WTC11 (cell line): ENCODE data around the gene DDOST. TPM values are rescaled to one million over a fixed set of nuclear protein-coding genes. Genes with fewer than 3 reads are reported as not detected.
"Not testable (repeated sequence)": the region's sequence is repeated elsewhere in the genome, so short reads cannot be mapped to it uniquely, and the experiment has no call there.

Experiments used
- ATAC-seq: fragments of 200-7000 bp; cut with Tn5 transposase; 2 replicates; pipeline ENCODE4 v1.10.0; 2021; ENCODE audit warnings: mild to moderate bottlenecking, moderate library complexity
- CTCF ChIA-PET: fragments of 300-600 bp; sonication (Branson Sonifier 250); formaldehyde crosslinking; loops from one replicate; lab custom pipeline; 2021; ENCODE audit warnings: antibody characterized with exemption; lab: Charles Lee
- POLR2A ChIA-PET: fragments of 350-600 bp; sonication (Branson Sonifier 250); formaldehyde crosslinking; loops from one replicate; lab custom pipeline; 2021; ENCODE audit warnings: antibody characterized with exemption; lab: Charles Lee
- DNase-seq: peaks from one replicate; pipeline ENCODE4 v3.0.0; 2021; ENCODE audit warnings: low spot score
- H3K27ac Mint-ChIP-seq: 2 replicates; pipeline ENCODE4 v1.8.0; 2021; ENCODE audit warnings: mixed read lengths
- H3K27me3 Mint-ChIP-seq: 2 replicates; pipeline ENCODE4 v1.8.0; 2021; ENCODE audit warnings: low read depth, mild to moderate bottlenecking, moderate library complexity, mixed read lengths
- H3K36me3 Mint-ChIP-seq: 2 replicates; pipeline ENCODE4 v1.8.0; 2021; ENCODE audit warnings: mixed read lengths
- H3K4me1 Mint-ChIP-seq: 2 replicates; pipeline ENCODE4 v1.8.0; 2022; ENCODE audit warnings: mixed read lengths
- H3K4me3 Mint-ChIP-seq: 2 replicates; pipeline ENCODE4 v1.8.0; 2021; ENCODE audit warnings: mild to moderate bottlenecking, moderate library complexity, mixed read lengths
- H3K9me3 Mint-ChIP-seq: 2 replicates; pipeline ENCODE4 v1.8.0; 2021; ENCODE audit warnings: mixed read lengths
- FOXJ3 ChIP-seq: sonication (generic); formaldehyde crosslinking; IDR thresholded peaks from 2 replicates; pipeline ENCODE4 v1.9.0; 2021; ENCODE audit warnings: missing genetic modification reagents, mild to moderate bottlenecking, borderline replicate concordance
- NFYB ChIP-seq: sonication (generic); formaldehyde crosslinking; conservative IDR thresholded peaks from 2 replicates; pipeline ENCODE4 v1.8.0; 2022; ENCODE audit warnings: low read depth, missing genetic modification reagents
- OVOL2 ChIP-seq: fragments of 250-450 bp; sonication (Bioruptor Pico); IDR thresholded peaks from 2 replicates; pipeline ENCODE4 v1.9.0; 2021; ENCODE audit warnings: mild to moderate bottlenecking, borderline replicate concordance
- PRRX2 ChIP-seq: fragments of 250-450 bp; sonication (Bioruptor Pico); IDR thresholded peaks from 2 replicates; pipeline ENCODE4 v1.8.0; 2021; ENCODE audit warnings: mild to moderate bottlenecking
- RORB ChIP-seq: fragments of 250-450 bp; sonication (Bioruptor Pico); IDR thresholded peaks from 2 replicates; pipeline ENCODE4 v1.9.0; 2021; ENCODE audit warnings: mild to moderate bottlenecking
- TCF7 ChIP-seq: sonication (generic); formaldehyde crosslinking; IDR thresholded peaks from 2 replicates; pipeline ENCODE4 v1.8.0; 2022; ENCODE audit warnings: mild to moderate bottlenecking, low read depth, missing genetic modification reagents, moderate library complexity
- TP53 ChIP-seq: sonication (generic); formaldehyde crosslinking; IDR thresholded peaks from 2 replicates; pipeline ENCODE4 v1.8.1; 2023; ENCODE audit warnings: mild to moderate bottlenecking, missing genetic modification reagents
- ZBTB21 ChIP-seq: sonication (generic); formaldehyde crosslinking; IDR thresholded peaks from 2 replicates; pipeline ENCODE4 v1.8.1; 2023; ENCODE audit warnings: mild to moderate bottlenecking, missing genetic modification reagents, borderline replicate concordance
- ZNF138 ChIP-seq: sonication (generic); formaldehyde crosslinking; conservative IDR thresholded peaks from 2 replicates; pipeline ENCODE4 v1.8.1; 2022; ENCODE audit warnings: mild to moderate bottlenecking, moderate library complexity, missing genetic modification reagents
- ZNF423 ChIP-seq: fragments of 250-450 bp; sonication (Bioruptor Pico); IDR thresholded peaks from 2 replicates; pipeline ENCODE4 v2.1.2; 2022; ENCODE audit warnings: mild to moderate bottlenecking, moderate library complexity
- ZNF671 ChIP-seq: fragments of 250-450 bp; sonication (Bioruptor Pico); IDR thresholded peaks from 2 replicates; pipeline ENCODE4 v1.8.0; 2021; ENCODE audit warnings: mild to moderate bottlenecking
- total RNA-seq: library from RNA; stranded (reverse); gene quantifications from 3 replicates; pipeline ENCODE4 v1.2.3, GENCODE V29; 2021
- TF ChIP-seq, protein P1 (sequence below): sonication (generic); formaldehyde crosslinking; IDR thresholded peaks from 2 replicates; pipeline ENCODE4 v1.8.1; 2022; ENCODE audit warnings: missing genetic modification reagents, borderline replicate concordance
- TF ChIP-seq, protein P2 (sequence below): sonication (generic); formaldehyde crosslinking; IDR thresholded peaks from 2 replicates; pipeline ENCODE4 v1.8.1; 2023; ENCODE audit warnings: mild to moderate bottlenecking, missing genetic modification reagents
- TF ChIP-seq, protein P3 (sequence below): sonication (generic); formaldehyde crosslinking; IDR thresholded peaks from 2 replicates; pipeline ENCODE4 v1.8.1; 2023; ENCODE audit warnings: mild to moderate bottlenecking, missing genetic modification reagents
- TF ChIP-seq, protein P4 (sequence below): fragments of 250-450 bp; sonication (Bioruptor Pico); IDR thresholded peaks from 2 replicates; pipeline ENCODE4 v1.9.0; 2021; ENCODE audit warnings: mild to moderate bottlenecking
- TF ChIP-seq, protein P5 (sequence below): fragments of 250-450 bp; sonication (Bioruptor Pico); IDR thresholded peaks from 2 replicates; pipeline ENCODE4 v1.9.0; 2021; ENCODE audit warnings: mild to moderate bottlenecking
- TF ChIP-seq, protein P6 (sequence below): sonication (generic); formaldehyde crosslinking; IDR thresholded peaks from 2 replicates; pipeline ENCODE4 v1.8.0; 2022; ENCODE audit warnings: mild to moderate bottlenecking, missing genetic modification reagents
- TF ChIP-seq, protein P7 (sequence below): fragments of 250-450 bp; sonication (Bioruptor Pico); IDR thresholded peaks from 2 replicates; pipeline ENCODE4 v1.9.0; 2021; ENCODE audit warnings: mild to moderate bottlenecking, borderline replicate concordance
- TF ChIP-seq, protein P8 (sequence below): sonication (generic); formaldehyde crosslinking; IDR thresholded peaks from 2 replicates; pipeline ENCODE4 v1.8.0; 2022; ENCODE audit warnings: mild to moderate bottlenecking, missing genetic modification reagents

Gene DDOST
- total RNA-seq, 1 experiment from 2014 or later, result 300 TPM

DNA sequence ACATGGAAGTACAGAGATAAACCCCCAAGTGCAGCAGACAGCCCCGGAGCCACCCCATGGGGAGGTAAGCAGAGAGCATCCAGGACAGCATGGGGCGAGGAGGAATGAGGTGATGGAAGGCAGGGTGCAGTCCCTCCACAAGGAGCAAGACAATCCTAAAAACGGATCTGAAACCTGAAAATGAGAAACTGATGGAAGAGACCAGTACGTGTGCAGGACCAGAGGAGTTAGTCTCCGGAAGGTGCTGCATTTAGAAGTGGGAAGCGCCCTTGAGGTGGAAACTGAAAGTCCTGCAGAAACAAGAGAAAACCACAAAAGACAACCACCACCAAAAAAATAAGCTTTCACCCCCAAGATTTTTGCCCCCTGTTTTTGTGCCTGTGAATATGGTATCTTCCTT is 17.4 kb upstream of the DDOST start (continued):
- TF ChIP-seq, protein P1, sequence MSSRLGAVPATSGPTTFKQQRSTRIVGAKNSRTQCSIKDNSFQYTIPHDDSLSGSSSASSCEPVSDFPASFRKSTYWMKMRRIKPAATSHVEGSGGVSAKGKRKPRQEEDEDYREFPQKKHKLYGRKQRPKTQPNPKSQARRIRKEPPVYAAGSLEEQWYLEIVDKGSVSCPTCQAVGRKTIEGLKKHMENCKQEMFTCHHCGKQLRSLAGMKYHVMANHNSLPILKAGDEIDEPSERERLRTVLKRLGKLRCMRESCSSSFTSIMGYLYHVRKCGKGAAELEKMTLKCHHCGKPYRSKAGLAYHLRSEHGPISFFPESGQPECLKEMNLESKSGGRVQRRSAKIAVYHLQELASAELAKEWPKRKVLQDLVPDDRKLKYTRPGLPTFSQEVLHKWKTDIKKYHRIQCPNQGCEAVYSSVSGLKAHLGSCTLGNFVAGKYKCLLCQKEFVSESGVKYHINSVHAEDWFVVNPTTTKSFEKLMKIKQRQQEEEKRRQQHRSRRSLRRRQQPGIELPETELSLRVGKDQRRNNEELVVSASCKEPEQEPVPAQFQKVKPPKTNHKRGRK (CRISPR knock-in tag), result no peak
- no peak for TF ChIP-seq TCF7 (CRISPR knock-in tag)
- no peak for TF ChIP-seq RORB (CRISPR knock-in tag)
- no peak for TF ChIP-seq ZNF138 (CRISPR knock-in tag)
- TF ChIP-seq NFYB, result no peak
- TF ChIP-seq ZBTB21, result no peak

DNA sequence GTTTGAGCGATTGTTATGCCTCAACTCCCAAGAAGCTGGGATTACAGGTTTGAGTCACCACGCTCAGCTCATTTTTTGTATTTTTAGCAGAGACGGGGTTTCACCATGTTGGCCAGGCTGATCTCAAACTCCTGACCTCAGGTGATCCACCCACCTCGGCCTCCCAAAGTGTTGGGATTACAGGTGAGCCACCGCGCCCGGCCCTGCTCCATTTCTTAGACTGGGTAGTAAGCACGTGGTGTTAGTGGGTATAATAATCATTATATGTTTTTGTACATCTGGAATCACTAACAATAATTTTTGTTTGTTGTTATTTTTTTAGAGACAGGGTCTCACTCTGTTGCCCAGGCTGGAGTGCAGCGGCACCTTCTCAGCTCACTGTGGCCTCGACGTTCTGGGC is 12.5 kb upstream of the DDOST start:
- H3K9me3 Mint-ChIP-seq, H3K36me3 Mint-ChIP-seq, H3K4me3 Mint-ChIP-seq, CTCF ChIA-PET, DNase-seq, H3K27ac Mint-ChIP-seq, H3K4me1 Mint-ChIP-seq, H3K27me3 Mint-ChIP-seq, ATAC-seq: not testable (repeated sequence)
- POLR2A ChIA-PET, result interaction anchor here (0.9 kb wide), 1 partner anchor 10 kb away, joined by 3 read pairs; no protein-coding TSS in a partner anchor

DNA sequence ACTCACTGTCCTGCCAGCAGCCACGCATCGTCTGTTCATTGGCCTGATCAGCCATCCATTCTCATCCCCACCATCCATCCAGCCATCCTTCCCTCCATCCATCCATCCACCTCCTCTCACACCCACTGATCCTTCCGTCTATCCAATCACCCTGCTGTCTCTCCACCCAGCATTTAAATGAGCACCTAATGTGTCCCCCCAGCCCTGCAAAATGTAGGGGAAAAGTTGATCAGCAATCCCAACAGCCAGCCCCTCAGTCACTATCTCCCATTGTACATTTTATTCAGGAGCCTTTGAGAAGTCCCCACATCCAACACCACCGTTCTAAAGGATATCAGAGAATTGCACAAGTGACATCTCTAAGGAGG is 11.1 kb upstream of the DDOST start:
- H3K27ac Mint-ChIP-seq, result no peak overlapping the region; the same call in 1 of the 2 replicates
- H3K27me3 Mint-ChIP-seq, result no peaks in the 10 kb centered on the region
- DNase-seq (no peak), ATAC-seq (no peak)
- CTCF ChIA-PET, result no interaction called here
- H3K36me3 Mint-ChIP-seq, result peaks cover 2% of the 10 kb centered on the region; the same call in 1 of the 2 replicates
- POLR2A ChIA-PET, result no interaction called here
- no peaks in the 10 kb centered on the region for H3K9me3 Mint-ChIP-seq
- H3K4me3 Mint-ChIP-seq, result no peak overlapping the region
- no peaks in the 10 kb centered on the region for H3K4me1 Mint-ChIP-seq
- TF ChIP-seq, protein P2, sequence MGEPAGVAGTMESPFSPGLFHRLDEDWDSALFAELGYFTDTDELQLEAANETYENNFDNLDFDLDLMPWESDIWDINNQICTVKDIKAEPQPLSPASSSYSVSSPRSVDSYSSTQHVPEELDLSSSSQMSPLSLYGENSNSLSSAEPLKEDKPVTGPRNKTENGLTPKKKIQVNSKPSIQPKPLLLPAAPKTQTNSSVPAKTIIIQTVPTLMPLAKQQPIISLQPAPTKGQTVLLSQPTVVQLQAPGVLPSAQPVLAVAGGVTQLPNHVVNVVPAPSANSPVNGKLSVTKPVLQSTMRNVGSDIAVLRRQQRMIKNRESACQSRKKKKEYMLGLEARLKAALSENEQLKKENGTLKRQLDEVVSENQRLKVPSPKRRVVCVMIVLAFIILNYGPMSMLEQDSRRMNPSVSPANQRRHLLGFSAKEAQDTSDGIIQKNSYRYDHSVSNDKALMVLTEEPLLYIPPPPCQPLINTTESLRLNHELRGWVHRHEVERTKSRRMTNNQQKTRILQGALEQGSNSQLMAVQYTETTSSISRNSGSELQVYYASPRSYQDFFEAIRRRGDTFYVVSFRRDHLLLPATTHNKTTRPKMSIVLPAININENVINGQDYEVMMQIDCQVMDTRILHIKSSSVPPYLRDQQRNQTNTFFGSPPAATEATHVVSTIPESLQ (CRISPR knock-in tag), result no peak
- no peak for TF ChIP-seq ZNF671 (CRISPR knock-in tag)
- TF ChIP-seq, protein P3, sequence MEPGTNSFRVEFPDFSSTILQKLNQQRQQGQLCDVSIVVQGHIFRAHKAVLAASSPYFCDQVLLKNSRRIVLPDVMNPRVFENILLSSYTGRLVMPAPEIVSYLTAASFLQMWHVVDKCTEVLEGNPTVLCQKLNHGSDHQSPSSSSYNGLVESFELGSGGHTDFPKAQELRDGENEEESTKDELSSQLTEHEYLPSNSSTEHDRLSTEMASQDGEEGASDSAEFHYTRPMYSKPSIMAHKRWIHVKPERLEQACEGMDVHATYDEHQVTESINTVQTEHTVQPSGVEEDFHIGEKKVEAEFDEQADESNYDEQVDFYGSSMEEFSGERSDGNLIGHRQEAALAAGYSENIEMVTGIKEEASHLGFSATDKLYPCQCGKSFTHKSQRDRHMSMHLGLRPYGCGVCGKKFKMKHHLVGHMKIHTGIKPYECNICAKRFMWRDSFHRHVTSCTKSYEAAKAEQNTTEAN, result no peak
- no peak for TF ChIP-seq TP53 (CRISPR knock-in tag)
- TF ChIP-seq, protein P4, sequence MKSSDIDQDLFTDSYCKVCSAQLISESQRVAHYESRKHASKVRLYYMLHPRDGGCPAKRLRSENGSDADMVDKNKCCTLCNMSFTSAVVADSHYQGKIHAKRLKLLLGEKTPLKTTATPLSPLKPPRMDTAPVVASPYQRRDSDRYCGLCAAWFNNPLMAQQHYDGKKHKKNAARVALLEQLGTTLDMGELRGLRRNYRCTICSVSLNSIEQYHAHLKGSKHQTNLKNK (CRISPR knock-in tag), result no peak
- TF ChIP-seq, protein P5, sequence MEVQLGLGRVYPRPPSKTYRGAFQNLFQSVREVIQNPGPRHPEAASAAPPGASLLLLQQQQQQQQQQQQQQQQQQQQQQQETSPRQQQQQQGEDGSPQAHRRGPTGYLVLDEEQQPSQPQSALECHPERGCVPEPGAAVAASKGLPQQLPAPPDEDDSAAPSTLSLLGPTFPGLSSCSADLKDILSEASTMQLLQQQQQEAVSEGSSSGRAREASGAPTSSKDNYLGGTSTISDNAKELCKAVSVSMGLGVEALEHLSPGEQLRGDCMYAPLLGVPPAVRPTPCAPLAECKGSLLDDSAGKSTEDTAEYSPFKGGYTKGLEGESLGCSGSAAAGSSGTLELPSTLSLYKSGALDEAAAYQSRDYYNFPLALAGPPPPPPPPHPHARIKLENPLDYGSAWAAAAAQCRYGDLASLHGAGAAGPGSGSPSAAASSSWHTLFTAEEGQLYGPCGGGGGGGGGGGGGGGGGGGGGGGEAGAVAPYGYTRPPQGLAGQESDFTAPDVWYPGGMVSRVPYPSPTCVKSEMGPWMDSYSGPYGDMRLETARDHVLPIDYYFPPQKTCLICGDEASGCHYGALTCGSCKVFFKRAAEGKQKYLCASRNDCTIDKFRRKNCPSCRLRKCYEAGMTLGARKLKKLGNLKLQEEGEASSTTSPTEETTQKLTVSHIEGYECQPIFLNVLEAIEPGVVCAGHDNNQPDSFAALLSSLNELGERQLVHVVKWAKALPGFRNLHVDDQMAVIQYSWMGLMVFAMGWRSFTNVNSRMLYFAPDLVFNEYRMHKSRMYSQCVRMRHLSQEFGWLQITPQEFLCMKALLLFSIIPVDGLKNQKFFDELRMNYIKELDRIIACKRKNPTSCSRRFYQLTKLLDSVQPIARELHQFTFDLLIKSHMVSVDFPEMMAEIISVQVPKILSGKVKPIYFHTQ, result no peak
- TF ChIP-seq, protein P6, sequence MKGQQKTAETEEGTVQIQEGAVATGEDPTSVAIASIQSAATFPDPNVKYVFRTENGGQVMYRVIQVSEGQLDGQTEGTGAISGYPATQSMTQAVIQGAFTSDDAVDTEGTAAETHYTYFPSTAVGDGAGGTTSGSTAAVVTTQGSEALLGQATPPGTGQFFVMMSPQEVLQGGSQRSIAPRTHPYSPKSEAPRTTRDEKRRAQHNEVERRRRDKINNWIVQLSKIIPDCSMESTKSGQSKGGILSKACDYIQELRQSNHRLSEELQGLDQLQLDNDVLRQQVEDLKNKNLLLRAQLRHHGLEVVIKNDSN (CRISPR knock-in tag), result no peak
- no peak for TF ChIP-seq ZNF423 (CRISPR knock-in tag)
- TF ChIP-seq PRRX2 (CRISPR knock-in tag), result no peak
- no peak for TF ChIP-seq OVOL2 (CRISPR knock-in tag)
- TF ChIP-seq ZNF138 (CRISPR knock-in tag), result no peak
- TF ChIP-seq FOXJ3, result no peak
- TF ChIP-seq, protein P7, sequence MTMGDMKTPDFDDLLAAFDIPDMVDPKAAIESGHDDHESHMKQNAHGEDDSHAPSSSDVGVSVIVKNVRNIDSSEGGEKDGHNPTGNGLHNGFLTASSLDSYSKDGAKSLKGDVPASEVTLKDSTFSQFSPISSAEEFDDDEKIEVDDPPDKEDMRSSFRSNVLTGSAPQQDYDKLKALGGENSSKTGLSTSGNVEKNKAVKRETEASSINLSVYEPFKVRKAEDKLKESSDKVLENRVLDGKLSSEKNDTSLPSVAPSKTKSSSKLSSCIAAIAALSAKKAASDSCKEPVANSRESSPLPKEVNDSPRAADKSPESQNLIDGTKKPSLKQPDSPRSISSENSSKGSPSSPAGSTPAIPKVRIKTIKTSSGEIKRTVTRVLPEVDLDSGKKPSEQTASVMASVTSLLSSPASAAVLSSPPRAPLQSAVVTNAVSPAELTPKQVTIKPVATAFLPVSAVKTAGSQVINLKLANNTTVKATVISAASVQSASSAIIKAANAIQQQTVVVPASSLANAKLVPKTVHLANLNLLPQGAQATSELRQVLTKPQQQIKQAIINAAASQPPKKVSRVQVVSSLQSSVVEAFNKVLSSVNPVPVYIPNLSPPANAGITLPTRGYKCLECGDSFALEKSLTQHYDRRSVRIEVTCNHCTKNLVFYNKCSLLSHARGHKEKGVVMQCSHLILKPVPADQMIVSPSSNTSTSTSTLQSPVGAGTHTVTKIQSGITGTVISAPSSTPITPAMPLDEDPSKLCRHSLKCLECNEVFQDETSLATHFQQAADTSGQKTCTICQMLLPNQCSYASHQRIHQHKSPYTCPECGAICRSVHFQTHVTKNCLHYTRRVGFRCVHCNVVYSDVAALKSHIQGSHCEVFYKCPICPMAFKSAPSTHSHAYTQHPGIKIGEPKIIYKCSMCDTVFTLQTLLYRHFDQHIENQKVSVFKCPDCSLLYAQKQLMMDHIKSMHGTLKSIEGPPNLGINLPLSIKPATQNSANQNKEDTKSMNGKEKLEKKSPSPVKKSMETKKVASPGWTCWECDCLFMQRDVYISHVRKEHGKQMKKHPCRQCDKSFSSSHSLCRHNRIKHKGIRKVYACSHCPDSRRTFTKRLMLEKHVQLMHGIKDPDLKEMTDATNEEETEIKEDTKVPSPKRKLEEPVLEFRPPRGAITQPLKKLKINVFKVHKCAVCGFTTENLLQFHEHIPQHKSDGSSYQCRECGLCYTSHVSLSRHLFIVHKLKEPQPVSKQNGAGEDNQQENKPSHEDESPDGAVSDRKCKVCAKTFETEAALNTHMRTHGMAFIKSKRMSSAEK (CRISPR knock-in tag), result no peak
- TF ChIP-seq, protein P8, sequence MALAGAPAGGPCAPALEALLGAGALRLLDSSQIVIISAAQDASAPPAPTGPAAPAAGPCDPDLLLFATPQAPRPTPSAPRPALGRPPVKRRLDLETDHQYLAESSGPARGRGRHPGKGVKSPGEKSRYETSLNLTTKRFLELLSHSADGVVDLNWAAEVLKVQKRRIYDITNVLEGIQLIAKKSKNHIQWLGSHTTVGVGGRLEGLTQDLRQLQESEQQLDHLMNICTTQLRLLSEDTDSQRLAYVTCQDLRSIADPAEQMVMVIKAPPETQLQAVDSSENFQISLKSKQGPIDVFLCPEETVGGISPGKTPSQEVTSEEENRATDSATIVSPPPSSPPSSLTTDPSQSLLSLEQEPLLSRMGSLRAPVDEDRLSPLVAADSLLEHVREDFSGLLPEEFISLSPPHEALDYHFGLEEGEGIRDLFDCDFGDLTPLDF (CRISPR knock-in tag), result no peak
